Measurements from ENCODE around the gene TUBD1. TPM values are rescaled to one million over a fixed set of nuclear protein-coding genes. Genes with fewer than 3 reads are reported as not detected.
"Not testable (repeated sequence)": the region's sequence is repeated elsewhere in the genome, so short reads cannot be mapped to it uniquely, and the experiment has no call there.

Gene TUBD1
- total and polyA plus RNA-seq, 2 donors: 8.4 to 15.9 TPM

DNA sequence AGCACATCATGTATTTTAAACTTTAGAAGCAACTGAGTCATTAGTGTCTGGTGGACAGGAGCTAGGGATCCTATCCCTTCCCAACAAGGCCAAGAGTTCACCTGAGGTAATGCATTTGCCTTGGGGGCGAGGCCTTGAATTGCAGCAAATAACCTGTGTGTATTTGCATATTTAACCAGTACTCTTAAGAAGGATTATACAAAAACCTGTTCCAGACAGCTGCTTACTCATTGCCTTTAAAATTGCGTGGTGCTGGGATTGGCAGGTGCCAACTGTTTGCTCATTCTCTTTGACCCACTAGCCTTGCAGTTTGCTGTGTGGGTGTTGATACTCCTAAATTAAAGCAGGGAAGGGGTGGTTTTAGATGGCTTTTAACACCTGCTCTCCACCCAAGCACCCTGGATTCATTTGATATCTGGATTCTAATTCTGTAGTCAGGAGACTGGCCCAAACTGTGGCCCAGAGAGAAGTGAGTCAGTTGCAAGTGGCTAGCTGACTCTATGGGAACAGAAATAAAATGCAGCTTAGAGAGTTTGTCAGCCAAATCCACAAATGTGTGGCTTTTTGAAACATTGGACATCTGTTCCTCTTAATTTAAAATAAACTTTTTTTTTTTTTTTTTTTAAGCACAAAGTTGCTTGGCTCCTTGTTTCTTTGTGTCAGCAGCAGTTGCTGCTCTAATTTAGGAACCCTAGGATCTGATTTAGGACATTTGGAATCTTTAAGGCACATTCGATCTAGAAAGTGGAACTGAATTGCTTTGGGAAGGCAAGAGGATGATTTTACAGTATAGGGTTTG, 46.9 kb downstream of the TUBD1 start:
- Histone ChIP-seq H3K36me3 (ENCODE audit: insufficient read depth) (no peaks in the 10 kb centered on the region), H3K4me1 (ENCODE audit: insufficient read depth) (peaks cover 3% of the 10 kb centered on the region), H3K27ac (ENCODE audit: low read depth) (peak overlapping the region; percentile 73), H3K4me3 (ENCODE audit: low read depth, low read length) (no peak overlapping the region)
- DNase-seq (ENCODE audit: extremely low spot score): no peak
- 42% methylated on average over 3 of the region's 3 CpGs for WGBS

DNA sequence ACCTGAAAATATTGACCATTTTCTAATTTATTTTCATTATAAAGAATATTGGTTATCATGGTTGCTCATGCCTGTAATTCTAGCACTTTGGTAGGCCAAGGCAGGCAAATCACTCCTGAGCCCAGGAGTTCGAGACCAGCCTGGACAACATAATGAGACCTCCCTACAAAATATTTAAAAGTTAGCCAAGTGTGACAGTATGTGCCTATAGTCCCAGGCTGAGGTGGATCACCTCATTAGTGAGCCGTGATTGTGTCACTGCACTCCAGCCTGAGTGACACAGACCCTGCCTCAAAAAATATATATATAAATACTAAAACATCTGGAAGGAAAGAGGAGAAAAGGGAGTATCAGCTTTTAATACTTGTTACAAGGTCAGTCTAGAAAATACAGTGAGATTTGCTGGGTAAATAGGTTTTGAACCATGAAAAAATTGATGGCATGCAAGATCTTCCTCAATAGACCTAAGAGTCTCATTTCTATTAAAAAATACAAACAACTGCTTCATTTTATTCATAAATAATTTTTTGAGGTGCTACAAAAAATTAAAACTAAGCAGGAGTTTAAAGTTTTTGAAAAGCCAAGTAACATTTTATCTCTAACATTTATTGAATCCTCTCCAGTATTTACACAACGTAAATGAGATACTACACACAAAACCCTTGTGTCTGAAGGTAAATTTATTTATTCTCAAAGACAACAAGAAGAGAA, 47.7 kb downstream of the TUBD1 start:
- peaks cover 3% of the 10 kb centered on the region for H3K4me1 ChIP-seq (ENCODE audit: insufficient read depth)
- DNase-seq (ENCODE audit: extremely low spot score): no peak
- no peak overlapping the region for H3K4me3 ChIP-seq (ENCODE audit: low read depth, low read length)
- WGBS: 73% methylated on average over 3 of the region's 3 CpGs
- no peaks in the 10 kb centered on the region for H3K36me3 ChIP-seq (ENCODE audit: insufficient read depth)
- no peak overlapping the region for H3K27ac ChIP-seq (ENCODE audit: low read depth)

DNA sequence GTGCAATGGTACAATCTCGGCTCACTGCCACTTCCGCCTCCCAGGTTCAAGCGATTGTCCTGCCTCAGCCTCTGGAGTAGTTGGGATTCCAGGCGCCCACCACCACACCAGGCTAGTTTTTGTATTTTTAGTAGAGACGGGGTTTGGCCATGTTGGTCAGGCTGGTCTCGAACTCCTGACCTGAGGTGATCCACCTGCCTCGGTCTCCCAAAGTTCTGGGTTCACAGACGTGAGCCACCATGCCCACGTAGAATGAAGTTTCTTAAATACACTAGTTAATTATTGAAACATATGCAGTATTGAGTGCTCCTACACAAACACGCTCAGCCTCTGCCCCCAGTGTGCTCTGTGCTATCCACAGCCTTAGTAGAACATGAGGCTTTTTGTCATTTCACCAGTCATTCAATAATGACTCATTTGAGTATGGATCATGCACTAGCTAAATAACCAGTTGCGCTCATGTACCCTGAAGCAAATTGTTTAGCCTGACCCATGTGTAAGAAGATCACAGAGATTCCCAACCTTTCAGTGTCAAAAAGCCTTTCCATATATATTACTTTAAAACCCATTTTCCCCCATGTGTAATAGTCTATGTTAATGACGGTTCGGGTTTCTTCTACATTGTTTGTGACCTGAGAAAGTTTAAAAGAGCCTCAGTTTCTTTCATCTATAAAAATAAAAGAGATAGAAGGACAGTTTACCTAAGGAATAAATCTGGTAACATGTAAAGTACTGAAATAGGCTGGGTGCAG, 49.7 kb downstream of the TUBD1 start:
- H3K4me1 ChIP-seq (ENCODE audit: insufficient read depth): peaks cover 1% of the 10 kb centered on the region
- DNase-seq (ENCODE audit: extremely low spot score): no peak
- H3K4me3 ChIP-seq (ENCODE audit: low read depth, low read length): no peak overlapping the region
- 86% methylated on average over 13 of the region's 13 CpGs for whole genome bisulfite sequencing
- no peak overlapping the region for H3K27ac ChIP-seq (ENCODE audit: low read depth)
- H3K36me3 ChIP-seq (ENCODE audit: insufficient read depth): no peaks in the 10 kb centered on the region

DNA sequence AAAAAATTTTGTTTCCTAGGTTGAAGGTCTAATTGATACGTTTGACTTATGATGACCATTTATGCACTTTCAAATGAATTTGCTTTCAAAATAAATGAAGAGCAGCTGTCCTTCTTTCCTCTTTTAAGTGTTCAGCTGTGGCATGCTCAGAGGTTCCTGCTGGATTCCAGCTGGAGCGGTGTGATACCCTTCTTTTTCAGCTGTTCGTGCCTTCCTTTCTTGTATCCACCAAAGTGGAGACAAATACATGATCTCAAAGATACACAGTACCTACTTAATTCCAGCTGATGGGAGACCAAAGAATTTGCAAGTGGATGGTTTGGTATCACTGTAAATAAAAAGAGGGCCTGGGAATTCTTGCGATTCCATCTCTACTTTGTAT, 50.9 kb downstream of the TUBD1 start:
- H3K4me1 ChIP-seq (ENCODE audit: insufficient read depth); DNase-seq (ENCODE audit: extremely low spot score); H3K27ac ChIP-seq (ENCODE audit: low read depth); H3K36me3 ChIP-seq (ENCODE audit: insufficient read depth); H3K4me3 ChIP-seq (ENCODE audit: low read depth, low read length): not testable (repeated sequence)
- WGBS: 71% methylated on average over 4 of the region's 4 CpGs

DNA sequence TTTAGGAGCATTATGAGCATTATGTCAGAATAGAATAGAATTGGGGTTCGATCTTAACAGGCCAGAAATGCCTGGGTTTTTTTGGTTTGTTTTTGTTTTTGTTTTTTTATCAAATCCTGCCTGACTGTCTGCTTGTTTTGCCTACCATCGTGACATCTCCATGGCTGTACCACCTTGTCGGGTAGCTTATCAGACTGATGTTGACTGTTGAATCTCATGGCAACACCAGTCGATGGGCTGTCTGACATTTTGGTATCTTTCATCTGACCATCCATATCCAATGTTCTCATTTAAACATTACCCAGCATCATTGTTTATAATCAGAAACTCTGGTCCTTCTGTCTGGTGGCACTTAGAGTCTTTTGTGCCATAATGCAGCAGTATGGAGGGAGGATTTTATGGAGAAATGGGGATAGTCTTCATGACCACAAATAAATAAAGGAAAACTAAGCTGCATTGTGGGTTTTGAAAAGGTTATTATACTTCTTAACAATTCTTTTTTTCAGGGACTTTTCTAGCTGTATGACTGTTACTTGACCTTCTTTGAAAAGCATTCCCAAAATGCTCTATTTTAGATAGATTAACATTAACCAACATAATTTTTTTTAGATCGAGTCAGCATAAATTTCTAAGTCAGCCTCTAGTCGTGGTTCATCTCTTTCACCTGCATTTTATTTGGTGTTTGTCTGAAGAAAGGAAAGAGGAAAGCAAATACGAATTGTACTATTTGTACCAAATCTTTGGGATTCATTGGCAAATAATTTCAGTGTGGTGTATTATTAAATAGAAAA, 51.5 kb downstream of the TUBD1 start:
- WGBS: 36% methylated on average over 7 of the region's 7 CpGs
- H3K4me3 ChIP-seq (ENCODE audit: low read depth, low read length): peak overlapping the region; percentile 13
- DNase-seq (ENCODE audit: extremely low spot score); H3K36me3 ChIP-seq (ENCODE audit: insufficient read depth); H3K4me1 ChIP-seq (ENCODE audit: insufficient read depth); H3K27ac ChIP-seq (ENCODE audit: low read depth): not testable (repeated sequence)

DNA sequence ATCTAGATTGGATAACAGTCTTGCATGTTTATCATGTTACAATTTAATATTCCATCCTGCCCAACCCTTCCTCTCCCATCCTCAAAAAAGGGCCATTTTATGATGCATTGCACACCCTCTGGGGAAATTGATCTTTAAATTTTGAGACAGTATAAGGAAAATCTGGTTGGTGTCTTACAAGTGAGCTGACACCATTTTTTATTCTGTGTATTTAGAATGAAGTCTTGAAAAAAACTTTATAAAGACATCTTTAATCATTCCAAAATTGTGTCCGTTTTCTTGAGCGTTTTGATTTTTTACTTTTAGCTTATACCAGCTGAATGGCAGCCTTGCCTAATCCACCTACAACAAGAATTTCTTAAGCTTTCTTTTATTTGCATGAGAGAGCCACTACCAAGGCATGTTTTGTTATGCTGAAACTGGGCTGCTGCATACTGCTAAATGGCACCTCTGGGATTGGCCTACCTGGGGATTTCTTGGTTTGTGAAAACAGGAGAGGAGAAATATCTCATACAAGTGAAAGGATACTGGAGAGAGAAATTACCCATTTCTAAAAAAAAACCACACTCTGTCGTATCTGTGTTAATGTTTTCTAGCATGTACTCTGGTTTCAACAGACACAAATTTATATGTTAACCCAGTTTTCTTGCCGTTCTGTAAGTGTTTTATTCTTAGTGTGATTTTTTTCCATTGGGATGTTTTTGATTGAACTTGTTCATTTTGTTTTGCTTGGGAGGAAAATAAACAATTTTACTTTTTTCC, 52.2 kb downstream of the TUBD1 start:
- Histone ChIP-seq H3K27ac (ENCODE audit: low read depth) (peak overlapping the region; percentile 32), H3K36me3 (ENCODE audit: insufficient read depth) (no peaks in the 10 kb centered on the region), H3K4me3 (ENCODE audit: low read depth, low read length) (peak overlapping the region; percentile 81), H3K4me1 (ENCODE audit: insufficient read depth) (peaks cover 1% of the 10 kb centered on the region)
- 19% methylated on average over 4 of the region's 4 CpGs for WGBS
- no peak for DNase-seq (ENCODE audit: extremely low spot score)

DNA sequence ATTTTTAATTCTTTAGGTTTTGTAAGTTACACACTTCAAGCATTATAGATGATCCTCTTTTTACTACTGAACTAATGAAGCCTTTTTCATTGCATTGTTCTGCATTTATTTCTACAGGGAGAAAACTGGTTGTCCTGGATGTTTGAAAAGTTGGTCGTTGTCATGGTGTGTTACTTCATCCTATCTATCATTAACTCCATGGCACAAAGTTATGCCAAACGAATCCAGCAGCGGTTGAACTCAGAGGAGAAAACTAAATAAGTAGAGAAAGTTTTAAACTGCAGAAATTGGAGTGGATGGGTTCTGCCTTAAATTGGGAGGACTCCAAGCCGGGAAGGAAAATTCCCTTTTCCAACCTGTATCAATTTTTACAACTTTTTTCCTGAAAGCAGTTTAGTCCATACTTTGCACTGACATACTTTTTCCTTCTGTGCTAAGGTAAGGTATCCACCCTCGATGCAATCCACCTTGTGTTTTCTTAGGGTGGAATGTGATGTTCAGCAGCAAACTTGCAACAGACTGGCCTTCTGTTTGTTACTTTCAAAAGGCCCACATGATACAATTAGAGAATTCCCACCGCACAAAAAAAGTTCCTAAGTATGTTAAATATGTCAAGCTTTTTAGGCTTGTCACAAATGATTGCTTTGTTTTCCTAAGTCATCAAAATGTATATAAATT, 53.0 kb downstream of the TUBD1 start:
- H3K4me1 ChIP-seq (ENCODE audit: insufficient read depth): peaks cover 1% of the 10 kb centered on the region
- WGBS: 16% methylated on average over 6 of the region's 6 CpGs
- no peak for DNase-seq (ENCODE audit: extremely low spot score)
- H3K27ac ChIP-seq (ENCODE audit: low read depth): no peak overlapping the region
- peak overlapping the region; percentile 81 for H3K4me3 ChIP-seq (ENCODE audit: low read depth, low read length)
- no peaks in the 10 kb centered on the region for H3K36me3 ChIP-seq (ENCODE audit: insufficient read depth)

DNA sequence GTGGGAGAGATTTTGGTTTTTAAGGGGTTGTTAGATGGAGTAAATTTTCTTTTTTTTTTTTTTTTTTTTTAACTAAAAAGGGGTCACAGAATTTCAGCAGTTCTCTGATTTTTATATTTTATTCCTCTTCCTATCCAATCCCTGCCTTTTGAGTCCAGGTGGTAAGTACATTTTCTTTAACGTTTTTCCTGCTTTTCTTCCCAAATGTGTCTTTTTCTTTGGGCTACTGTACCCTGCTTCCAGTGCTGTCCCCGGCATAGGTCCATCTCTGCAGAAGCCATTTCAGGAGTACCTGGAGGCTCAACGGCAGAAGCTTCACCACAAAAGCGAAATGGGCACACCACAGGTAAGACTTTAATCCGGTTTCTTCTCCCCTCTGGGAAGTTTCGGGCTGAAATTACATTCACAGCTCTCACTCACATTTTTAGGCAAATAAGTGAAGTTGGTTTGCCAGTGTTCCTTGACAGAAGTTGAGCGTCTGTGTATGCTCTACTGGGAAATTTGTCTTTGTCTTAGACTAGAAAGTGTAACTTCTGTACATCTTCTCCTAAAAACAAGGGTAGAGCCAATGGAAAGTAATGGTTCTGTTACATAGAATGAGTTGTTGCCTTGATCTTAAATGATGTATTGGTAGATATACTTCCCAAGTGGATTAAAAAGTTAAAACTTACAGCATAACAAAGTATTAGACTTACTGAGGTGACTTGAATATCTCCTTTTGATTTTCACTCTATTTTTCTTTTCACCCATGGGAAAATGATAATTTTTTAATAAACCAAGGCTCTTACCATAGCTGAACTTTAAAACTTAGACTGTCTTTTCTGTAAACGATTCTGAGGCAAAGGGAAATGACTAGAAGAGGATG, 54.5 kb downstream of the TUBD1 start:
- no peak for DNase-seq (ENCODE audit: extremely low spot score)
- Histone ChIP-seq H3K4me1 (ENCODE audit: insufficient read depth) (no peaks in the 10 kb centered on the region), H3K4me3 (ENCODE audit: low read depth, low read length) (peak overlapping the region; percentile 81), H3K27ac (ENCODE audit: low read depth) (peak overlapping the region; percentile 98), H3K36me3 (ENCODE audit: insufficient read depth) (no peaks in the 10 kb centered on the region)
- WGBS: 5% methylated on average over 8 of the region's 8 CpGs

DNA sequence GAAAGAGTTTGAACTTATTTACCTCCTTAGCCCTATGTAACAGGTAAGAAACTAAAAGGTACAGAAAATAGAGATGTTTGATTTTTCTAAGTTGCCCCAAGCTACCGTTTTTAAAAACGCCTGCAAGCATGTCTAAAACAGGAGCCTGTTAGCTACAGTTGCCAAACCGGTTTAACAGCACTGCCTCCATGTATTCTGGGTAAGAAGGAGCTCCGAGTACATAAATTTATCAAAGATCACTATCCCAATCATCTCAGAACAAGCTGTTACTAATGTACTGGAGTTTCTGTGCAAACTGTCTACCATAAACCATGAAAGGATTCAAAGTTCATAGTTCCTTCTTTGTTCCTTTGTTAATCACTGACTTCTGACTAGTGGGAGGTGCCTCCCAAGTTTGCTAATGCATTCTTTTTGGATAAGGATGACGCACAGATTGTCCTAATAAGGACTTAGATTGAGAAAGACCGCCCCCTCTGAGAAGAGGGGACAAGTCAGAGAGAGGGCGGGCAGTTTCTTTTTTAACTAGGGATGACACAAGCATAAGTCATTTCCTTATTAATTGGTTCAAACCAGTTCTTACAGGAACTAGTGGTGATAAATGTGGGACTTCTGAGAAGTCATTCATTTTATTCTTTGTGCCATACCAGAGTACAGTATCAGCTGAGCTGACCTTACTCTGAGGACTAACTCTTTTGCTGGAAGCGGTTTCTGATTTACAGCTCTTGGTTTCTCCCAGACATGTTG, 55.3 kb downstream of the TUBD1 start:
- WGBS: 2% methylated on average over 8 of the region's 8 CpGs
- peak; percentile 96 for DNase-seq (ENCODE audit: extremely low spot score)
- H3K4me3 ChIP-seq (ENCODE audit: low read depth, low read length): peak overlapping the region; percentile 81
- no peaks in the 10 kb centered on the region for H3K4me1 ChIP-seq (ENCODE audit: insufficient read depth)
- H3K27ac ChIP-seq (ENCODE audit: low read depth): peak overlapping the region; percentile 56
- no peaks in the 10 kb centered on the region for H3K36me3 ChIP-seq (ENCODE audit: insufficient read depth)

DNA sequence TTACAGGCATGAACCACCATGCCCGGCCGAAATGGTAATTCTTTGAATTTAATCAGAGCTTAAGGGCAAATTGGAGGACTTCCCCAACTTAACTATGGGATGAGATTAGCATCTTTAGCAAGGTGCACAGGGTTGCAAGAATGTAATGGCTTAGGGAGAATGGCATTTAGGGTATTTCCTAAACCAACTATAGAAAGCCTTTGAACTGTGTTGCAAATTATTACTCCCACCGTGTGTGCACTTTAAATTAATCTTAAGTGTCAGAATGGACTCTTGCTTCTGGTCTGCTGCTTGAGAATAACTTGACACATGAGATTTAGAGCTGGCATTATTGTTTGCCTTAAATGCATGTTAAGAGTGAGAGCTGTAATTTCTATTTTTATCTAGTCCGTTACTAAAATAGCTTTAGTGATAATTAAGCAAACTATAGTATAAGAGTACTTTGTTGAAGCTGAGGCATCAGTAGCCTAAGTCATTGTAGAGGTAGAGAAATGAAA, 59.8 kb downstream of the TUBD1 start:
- Histone ChIP-seq H3K27ac (ENCODE audit: low read depth) (peak overlapping the region; percentile 23), H3K4me3 (ENCODE audit: low read depth, low read length) (no peak overlapping the region), H3K4me1 (ENCODE audit: insufficient read depth) (peaks cover 4% of the 10 kb centered on the region), H3K36me3 (ENCODE audit: insufficient read depth) (no peaks in the 10 kb centered on the region)
- no peak for DNase-seq (ENCODE audit: extremely low spot score)
- 61% methylated on average over 4 of the region's 4 CpGs for WGBS

Data from urinary bladder (tissue), 4 donors.